ENCODE data around the gene PHACTR3.

Gene PHACTR3

DNA sequence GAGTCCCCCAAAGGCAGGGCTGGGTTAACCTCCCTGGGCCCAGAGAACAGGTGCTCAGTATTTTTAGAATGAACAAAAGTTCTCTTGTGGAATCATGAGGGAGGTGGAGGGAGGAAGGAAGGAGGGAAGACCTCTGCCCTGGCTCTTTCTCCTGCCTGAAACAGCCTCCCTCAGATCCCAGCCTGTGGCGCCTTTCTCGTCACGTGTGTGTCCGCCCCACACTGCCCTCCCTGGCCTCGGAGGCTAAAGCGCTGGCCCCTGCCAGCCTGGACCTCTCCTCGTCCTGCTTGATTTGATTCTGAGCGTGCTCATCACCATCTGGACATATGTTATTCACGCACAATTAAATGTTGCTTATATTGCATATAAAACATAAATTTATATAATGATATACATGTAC, 40.9 kb downstream of the PHACTR3 start:
- FAIRE-seq (no peak), DNase-seq (ENCODE audit: low spot score) (no peak)

DNA sequence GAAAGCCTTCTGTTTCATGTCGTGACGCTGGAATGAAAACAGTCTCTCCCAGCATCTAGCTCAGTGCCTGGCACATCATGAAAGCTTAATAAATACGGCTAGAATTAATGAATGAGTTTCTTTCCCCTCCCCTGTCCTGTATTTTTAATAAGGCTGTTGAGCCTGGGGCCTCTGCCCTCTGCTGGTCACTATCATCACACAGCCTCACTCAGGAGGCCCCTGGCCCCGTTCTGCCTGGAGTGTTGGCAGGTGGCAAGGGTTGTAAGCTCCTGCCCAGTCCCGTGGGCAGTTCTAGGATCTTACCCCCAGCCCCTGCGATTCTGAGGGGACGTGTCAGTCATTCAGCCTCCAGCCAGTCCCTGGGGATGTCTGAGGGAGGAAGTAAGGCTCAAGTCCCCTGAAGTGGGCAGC, 41.4 kb downstream of the PHACTR3 start:
- DNase-seq (ENCODE audit: low spot score) (no peak), FAIRE-seq (no peak)

DNA sequence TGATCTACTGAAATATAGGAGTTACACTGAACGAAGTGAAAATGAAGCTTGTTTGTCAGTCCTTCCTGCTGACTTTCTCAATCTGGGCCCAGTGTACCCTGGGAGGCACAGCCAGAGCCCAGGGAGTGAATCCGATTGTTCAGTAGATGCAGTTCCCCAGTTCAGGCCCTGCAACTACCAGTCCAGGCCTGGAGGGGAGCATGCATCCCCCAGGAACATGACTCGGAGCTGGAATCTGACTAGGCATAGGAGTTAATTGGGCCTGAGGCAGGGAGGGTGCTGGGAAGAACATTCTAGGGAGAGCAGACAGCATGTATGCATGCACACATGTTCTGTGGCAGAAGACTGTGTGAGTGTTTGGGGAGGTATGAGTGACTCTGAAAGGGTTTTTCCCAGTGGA, 42.1 kb downstream of the PHACTR3 start:
- no peak for DNase-seq (ENCODE audit: low spot score)
- no peak for FAIRE-seq

DNA sequence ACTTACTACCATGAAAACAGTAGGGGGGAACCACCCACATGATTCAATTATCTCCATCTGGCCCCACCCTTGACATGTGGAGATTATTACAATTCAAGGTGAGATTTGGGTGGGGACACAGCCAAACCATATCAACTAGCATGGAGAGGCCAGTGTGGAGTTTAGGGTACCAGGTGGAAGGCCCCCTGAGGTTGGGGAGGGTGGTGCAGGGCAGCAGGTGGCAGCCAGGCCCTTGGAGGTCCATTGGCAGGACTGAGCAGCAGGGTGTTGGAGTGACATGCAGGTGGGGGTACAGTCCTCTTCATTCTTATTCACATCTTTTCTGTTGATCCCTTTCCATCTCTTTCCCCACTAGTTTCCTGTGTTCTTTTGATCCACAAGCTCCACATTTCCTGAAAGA, 42.9 kb downstream of the PHACTR3 start:
- no peak for FAIRE-seq

DNA sequence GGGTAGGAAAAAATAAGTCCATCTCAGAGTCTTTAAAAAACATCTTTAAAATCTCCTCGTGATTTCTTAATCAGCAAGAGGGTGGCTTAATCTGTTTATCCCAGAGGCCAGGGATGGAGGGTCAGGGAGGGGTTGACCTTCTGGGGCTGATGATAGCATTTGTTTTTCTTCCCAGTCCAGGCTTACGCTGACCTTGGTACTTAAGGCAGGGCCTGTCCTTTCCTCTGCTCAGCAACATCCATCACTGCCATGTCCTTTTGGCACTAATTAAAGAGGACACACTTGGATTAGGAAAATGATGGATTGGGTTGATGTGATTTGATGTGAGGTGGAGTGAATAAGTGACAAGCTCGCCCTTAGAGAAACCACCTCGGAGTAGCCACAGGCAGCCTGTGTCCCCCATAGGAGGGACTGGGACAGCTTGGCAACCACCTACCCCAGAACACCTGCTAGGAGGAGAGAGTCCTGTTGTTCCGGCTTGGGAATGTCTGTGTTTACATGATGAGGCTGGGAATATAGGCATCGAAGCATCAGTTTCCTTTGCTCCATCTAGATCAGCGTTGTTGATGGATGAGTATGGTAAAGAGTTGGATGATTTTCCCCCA, 44.2 kb downstream of the PHACTR3 start:
- DNase-seq (ENCODE audit: low spot score) (no peak), FAIRE-seq (no peak)

More for the DNA sequence above, 42.9 kb downstream of the PHACTR3 start:
- DNase-seq (ENCODE audit: low spot score), result no peak

DNA sequence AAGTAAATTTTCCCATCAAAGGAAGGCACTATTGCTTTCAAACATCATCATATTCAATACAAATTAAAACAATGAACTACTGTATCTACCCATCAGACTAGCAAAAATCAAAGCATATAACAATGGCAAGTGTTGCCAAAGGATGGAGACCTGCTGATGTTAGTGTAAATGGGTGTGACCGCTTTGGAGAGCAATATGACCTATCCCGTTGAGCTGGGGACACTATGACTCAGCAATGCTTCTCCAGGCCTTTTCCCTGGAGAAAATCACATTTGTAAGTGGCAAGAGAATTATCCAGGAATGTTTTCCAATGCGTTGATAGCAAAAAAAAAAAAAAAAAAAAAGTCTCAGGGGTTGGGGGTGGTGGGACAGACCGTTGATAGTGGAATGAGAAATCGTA, 46.1 kb downstream of the PHACTR3 start:
- no peak for FAIRE-seq
- DNase-seq (ENCODE audit: low spot score), result no peak

DNA sequence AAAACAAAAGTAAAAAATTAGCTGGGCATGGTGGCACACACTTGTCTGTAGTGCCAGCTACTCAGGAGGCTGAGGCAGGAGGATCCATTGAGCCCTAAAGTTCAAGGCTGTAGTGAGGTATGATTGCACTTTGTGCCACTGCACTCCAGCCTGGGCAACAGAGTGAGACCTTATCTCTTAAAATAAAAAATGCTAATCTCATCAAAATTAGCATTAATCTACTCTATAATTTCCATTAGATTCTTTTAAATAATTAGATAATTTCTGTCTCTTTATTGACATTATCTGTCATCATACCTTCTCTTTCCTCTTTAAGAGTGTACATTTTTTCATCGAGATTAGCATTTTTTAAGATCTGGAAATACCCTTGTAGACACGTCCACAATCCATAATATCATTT, 48.0 kb downstream of the PHACTR3 start:
- no peak for FAIRE-seq
- DNase-seq (ENCODE audit: low spot score), result no peak

DNA sequence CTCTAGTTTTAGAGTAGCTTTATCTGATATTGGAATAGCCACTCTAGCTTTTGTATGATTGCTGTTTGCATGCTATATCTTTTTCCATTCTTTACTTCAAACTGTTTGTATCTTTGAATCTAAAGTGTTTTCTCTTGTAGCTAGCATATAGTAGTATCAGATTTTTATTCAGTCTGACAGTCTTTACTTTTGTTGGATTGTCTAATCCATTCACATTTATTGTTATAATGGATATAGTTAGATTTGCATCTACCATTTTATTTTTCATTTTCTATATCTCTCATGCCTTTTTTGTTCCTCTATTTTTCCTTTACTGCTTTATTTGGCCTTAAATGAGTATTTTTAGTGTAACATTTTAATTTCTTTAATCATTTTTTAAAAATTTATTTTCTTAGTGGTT, 52.1 kb downstream of the PHACTR3 start:
- no peak for DNase-seq (ENCODE audit: low spot score)
- FAIRE-seq, result no peak

DNA sequence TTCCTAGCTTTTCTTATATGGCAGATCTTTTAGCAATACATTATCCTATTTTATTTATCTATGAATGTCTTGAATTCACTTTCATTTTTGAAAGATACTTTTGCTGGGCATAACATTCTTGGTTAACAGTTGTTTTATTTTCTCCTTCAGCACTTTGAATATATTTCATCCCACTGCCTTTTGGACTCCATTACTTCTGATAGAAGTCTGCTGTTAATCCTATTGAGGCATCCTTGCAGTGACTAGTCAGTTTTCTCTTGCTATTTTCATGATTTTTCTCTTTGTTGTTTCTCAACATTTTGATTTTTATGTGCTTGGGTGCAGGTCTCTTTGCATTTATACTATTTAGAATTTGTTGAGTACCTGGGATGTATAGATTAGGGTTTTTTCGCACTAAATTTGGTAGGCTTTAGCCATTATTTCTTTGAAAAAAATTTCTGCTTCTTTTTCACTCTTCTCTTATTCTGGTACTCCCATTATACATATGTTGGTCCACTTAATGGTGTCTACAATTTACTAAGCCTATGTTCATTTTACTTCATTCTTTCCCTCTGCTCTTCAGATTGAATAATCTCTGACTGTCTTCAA, 53.2 kb downstream of the PHACTR3 start:
- no peak for FAIRE-seq
- no peak for DNase-seq (ENCODE audit: low spot score)

DNA sequence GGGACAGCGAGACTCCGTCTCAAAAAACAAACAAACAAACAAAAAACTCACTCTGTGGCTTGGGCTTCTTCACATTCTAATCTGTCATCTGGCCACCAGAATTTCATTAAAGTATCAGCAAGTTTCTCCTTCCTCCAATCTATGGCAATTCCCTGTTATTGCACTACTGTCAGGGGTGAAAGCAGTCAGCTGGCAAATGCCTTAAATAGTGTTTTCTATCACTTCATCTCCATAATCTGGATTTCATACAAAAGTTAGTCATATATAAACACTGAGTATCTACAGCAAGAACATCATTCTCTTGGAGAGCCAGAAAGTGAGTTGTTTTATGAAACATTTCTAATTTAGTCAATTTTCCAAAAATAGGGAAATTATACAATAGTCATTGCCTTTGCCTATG, 56.1 kb downstream of the PHACTR3 start:
- FAIRE-seq (no peak), DNase-seq (ENCODE audit: low spot score) (no peak)

DNA sequence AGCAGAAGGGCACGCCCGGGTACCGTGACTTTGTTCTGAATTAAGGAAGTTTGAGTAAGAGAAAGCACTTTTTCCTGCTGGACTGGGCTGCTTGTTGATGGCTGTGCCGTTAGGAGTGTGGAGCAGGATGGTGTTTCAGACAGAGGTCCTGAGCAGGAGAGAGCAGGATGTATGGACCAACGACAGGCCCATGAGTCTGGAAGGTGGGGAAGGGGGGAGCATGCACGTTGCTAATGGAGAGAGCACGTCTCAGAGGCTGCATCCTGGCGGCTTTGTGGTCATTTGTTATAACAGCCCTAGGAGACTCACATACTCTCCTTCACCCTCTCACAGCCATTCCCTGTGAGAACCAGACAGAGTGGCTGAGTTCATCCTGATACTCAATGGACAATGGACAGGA, 56.8 kb downstream of the PHACTR3 start:
- DNase-seq (ENCODE audit: low spot score) (no peak), FAIRE-seq (no peak)

DNA sequence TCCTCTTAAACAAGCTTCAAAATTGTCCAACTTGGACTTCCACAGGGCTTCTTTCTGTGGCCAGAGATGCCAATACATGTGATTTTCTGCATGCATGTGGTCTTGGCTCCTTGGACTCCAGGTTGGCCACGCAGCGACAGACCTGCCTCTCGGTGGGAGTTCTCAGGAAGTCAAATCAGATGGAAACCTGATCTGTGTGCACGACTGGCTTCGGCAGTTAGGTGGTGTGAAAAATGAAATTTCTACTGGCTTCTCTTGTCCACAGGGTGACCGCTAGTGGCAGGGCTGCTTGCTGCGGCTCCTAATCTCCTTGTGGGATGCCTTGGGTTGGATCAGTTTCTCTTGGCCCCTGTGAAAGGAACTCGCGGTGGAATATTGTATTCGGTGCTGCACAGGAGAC, 57.3 kb downstream of the PHACTR3 start:
- no peak for DNase-seq (ENCODE audit: low spot score)
- FAIRE-seq, result no peak

DNA sequence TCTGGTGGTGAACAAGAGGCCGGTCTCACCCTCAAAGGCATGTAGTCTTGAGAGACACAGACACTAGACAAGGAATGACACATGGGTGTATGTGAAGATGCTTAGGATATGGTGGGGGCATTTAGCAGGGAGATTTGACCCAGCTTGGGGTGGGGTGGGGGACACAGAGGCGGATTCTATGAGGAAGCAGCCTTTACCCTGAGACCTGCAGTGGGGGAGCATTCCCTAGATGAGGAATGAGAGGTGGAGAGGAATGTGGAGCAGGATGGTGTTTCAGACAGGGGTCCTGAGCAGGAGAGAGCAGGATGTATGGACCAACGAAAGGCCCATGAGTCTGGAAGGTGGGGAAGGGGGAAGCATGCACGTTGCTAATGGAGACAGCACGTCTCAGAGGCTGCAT, 57.8 kb downstream of the PHACTR3 start:
- FAIRE-seq, result no peak
- no peak for DNase-seq (ENCODE audit: low spot score)

DNA sequence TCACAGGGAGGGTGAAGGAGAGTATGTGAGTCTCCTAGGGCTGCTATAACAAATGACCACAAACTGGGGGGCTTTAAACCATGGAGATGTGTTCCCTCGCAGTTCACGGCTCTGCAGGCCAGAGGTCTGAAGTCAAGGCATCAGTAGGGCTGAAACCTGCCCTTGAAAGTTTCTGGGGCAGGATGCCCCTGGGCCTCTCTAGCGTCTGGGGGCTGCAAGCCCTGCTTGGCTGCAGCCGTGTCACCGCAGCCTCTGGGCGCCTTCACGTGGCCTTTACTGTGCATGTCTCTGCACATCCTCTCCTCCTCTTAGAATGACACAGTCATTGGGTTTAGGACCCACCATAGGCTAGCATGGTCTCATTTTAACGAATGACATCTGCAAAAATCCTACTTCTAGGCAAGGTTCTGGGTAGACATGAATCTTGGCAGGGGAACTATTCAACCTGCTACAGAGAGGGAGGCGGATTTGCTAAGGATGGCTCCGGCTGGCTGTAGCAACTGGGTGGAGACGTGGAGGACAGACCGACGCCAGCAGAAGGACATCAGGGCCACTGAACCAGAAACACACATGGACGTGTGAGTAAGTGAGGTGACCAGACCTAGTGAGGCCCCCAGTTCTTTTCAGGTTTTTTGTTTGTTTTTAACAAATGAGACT, 58.6 kb downstream of the PHACTR3 start:
- no peak for FAIRE-seq
- no peak for DNase-seq (ENCODE audit: low spot score)

DNA sequence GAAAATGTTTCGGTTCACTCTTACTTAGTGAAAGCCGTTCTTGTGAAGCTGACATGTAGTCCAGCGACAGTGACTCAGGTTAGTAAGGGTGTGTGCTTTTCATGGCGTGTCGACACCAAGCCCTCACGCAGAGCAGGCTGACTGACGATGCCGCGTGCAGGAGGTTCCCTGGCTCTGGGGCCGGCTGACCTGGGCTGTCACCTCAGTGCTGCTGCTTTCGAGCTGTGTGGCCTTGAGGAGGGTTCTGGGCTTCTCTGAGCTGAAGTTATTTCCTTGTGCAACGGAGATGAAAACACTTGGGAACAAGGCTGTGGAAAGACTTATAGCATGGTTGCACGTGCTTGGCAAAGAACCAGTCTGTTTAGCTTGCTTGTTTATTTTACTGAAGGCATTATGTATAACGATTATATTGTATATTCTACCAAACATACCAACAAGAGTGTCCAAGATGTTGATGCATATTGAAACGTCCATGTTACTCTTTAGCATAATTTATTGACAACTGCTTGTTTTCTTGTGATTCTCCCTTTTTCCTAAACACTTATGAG, 59.2 kb downstream of the PHACTR3 start:
- DNase-seq (ENCODE audit: low spot score) (no peak), FAIRE-seq (no peak)

DNA sequence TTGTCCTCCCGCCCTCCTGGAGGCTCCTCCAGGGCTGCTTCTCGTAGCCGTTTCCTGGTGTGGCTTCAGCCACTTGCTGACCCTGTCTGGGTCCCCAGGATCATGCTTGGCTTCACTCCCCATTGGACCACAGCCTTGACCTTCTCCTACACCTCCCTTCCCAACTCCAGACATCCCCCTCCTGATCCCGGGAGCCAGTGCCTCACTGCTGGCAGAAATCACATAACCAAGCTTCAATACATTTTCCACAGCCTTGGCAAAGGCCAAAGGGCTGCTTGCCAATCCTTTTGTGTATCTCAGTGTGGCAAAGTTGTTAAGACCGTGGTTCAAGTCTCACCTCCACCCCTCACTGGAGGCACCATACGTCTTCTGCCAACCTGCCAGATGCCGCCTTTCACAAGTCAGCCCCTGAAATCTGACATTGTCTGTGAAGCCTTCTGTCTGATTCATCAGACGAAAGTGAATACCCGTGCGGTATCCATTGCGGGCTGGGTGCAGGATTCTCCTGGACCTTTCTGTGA, 60.1 kb downstream of the PHACTR3 start:
- FAIRE-seq, result no peak

DNA sequence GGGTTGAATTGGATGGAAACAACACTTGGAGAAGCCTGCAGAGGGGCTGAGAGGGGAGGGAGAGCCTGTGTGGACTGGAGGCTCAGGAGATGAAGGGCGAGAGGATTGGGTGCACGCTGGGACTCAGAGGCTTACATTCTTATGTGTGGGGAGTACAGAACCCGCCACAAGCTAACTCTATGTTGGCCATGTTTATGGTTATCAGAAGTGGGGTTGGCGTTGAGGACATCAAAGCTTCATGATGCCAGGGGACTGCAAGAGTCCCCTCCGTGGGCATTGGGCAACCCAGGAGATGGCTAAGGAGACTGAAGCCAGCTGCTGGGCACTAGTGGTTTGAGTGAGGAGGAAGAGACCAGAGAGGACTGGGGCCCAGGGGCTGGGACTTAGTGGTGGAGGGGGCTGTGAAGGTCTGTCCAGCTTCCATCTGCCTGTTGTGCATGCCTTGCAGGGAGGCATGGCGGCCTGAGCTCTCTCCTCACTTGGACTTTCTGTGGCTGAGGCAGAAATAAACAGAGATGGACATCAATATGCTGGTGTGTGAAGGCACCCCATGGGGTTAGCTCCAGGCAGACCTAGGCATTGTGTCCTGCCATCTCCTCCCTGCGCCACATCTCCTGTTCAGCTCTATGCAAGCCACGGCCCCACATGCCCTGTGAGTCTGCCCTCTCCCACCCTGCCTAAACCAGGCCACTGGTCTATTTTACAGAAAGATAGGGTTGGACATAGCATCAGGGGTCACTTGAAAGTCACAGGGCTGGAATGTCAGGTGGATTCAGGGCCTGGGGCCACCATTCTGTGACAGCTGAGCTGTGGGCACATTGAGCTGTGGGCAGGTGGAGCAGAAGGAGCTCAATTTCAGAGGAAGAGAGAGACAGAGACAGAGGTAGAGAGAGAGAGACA, 61.6 kb downstream of the PHACTR3 start:
- DNase-seq (ENCODE audit: low spot score) (no peak), FAIRE-seq (no peak)

More for the DNA sequence above, 60.1 kb downstream of the PHACTR3 start:
- DNase-seq (ENCODE audit: low spot score), result no peak

DNA sequence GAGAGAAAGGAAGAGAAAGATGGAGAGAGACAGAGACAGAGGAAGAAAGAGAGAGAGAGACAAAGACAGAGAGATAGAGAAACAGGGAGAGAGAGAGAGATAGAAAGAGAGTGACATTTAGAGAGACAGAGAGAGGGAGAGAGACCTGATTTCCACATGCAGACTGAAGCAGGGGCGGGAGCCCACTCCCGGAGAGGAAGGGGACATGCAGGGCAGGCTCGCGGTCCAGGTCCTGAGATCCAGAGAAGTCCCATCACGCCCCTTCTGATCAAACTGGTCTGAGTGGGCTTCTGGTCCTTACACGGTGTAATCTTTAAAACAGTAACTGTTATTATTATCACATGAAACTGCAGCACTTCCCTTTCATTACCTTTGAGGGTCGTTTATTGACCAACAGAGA, 62.2 kb downstream of the PHACTR3 start:
- FAIRE-seq (no peak), DNase-seq (ENCODE audit: low spot score) (no peak)

DNA sequence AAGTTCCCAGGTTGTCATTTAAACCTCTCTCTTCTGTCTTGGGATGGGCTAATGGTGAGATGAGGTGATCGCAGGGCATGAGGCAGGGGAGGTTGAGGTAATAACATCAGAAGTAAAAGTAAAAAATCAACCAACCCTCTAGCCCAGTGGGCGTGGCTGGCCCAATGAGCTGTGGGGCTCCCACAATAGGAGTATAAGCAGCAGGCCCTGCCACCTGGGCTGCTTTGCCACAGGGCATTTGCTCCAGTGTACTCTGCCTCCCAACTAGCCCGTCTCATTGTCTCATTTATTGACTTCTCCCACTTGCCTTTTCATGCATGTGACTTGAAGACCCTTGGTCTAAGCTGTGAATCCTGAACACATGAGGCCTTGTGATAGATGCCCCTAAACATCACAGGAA, 62.8 kb downstream of the PHACTR3 start:
- FAIRE-seq, result no peak
- DNase-seq (ENCODE audit: low spot score), result no peak

DNA sequence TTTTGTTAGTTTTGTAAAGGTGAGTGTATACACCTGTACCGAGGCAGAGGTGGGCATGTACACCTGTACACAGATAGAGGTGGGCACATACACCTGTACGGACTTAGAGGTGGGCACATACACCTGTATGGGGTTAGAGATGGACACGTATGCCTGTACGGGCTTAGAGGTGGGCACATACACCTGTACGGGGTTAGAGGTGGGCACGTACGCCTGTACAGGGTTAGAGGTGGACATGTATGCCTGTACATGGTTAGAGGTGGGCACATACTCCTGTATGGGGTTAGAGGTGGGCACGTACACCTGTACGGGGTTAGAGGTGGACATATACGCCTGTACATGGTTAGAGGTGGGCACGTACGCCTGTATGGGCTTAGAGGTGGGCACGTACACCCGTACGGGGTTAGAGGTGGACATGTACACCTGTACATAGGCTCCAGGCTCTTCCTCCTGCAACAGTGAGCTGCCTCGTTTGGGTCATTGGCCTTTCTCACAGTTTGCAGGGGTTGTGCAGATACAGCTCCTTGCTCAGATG, 63.7 kb downstream of the PHACTR3 start:
- FAIRE-seq (peak; percentile 70), DNase-seq (ENCODE audit: low spot score) (no peak)
